K562 (cell line): Measurements from ENCODE around the gene TOM1L2.

Source experiments
- EP300 ChIP-seq: IDR thresholded peaks from 2 replicates; pipeline ENCODE4 v1.6.1; 2012; ENCODE audit warnings: low read length, improper control_type of control experiment
- EZH2 ChIP-seq: IDR thresholded peaks from 2 replicates; pipeline ENCODE4 v1.6.1; 2012; ENCODE audit warnings: low read depth, mild to moderate bottlenecking, inconsistent platforms, low read length, borderline replicate concordance
- ILF3 ChIP-seq: fragments of 450-650 bp; IDR thresholded peaks from 2 replicates; pipeline ENCODE4 v1.6.1; 2018; ENCODE audit warnings: antibody characterized with exemption, mild to moderate bottlenecking, moderate library complexity, borderline replicate concordance
- POLR2AphosphoS2 ChIP-seq: IDR thresholded peaks from 2 replicates; pipeline ENCODE4 v1.6.1; 2012; ENCODE audit warnings: low read length, improper control_type of control experiment
- POLR2AphosphoS5 ChIP-seq: IDR thresholded peaks from 2 replicates; pipeline ENCODE4 v1.6.1; 2011; ENCODE audit warnings: mild to moderate bottlenecking, low read depth, low read length, moderate library complexity; ENCODE audit not compliant: control insufficient read depth, insufficient read depth
- RAD21 ChIP-seq, 2 experiments: fragments of 250-450 bp in 1 of 2; fragments of 450-650 bp in 1 of 2; sonication (Bioruptor Pico) in 1 of 2; formaldehyde crosslinking in 1 of 2; IDR thresholded peaks in 1 of 2; conservative IDR thresholded peaks in 1 of 2; 2 replicates each; pipeline versions ENCODE4 v1.4.0 to v1.8.0; 2020 to 2022; ENCODE audit warnings: mild to moderate bottlenecking in 2 of 2, moderate library complexity in 1 of 2
- TCFL5 ChIP-seq: fragments of 250-450 bp; sonication (Bioruptor Pico); conservative IDR thresholded peaks from 2 replicates; pipeline ENCODE4 v1.6.1; 2021; ENCODE audit warnings: mild to moderate bottlenecking, moderate library complexity, matching md5 sums
- ZC3H4 ChIP-seq: sonication (generic); formaldehyde crosslinking; IDR thresholded peaks from 2 replicates; pipeline ENCODE4 v1.9.0; 2021; ENCODE audit warnings: missing genetic modification reagents, borderline replicate concordance
- TF ChIP-seq, protein P1 (sequence below): fragments of 250-450 bp; sonication (Bioruptor Pico); IDR thresholded peaks from 2 replicates; pipeline ENCODE4 v1.8.0; 2021; ENCODE audit warnings: moderate library complexity, mild to moderate bottlenecking, inconsistent platforms
- TF ChIP-seq, protein P2 (sequence below), 2 experiments: fragments of 450-650 bp in 1 of 2; sonication (generic) in 1 of 2; formaldehyde crosslinking in 1 of 2; IDR thresholded peaks; 2 replicates each; pipeline versions ENCODE4 v1.7.1 to v1.9.0; 2016 to 2022; ENCODE audit warnings: inconsistent platforms in 1 of 2, mild to moderate bottlenecking in 1 of 2, missing genetic modification reagents in 1 of 2
- TF ChIP-seq, protein P3 (sequence below), 3 experiments: IDR thresholded peaks in 2 of 3; conservative IDR thresholded peaks in 1 of 3; 2 replicates each; pipeline ENCODE4 v1.5.1; 2011 to 2012; ENCODE audit warnings: low read length in 3 of 3, mild to moderate bottlenecking in 3 of 3, control low read depth in 2 of 3, improper control_type of control experiment in 1 of 3, inconsistent platforms in 1 of 3, low read depth in 1 of 3, mixed read lengths in 1 of 3, moderate library complexity in 1 of 3; ENCODE audit not compliant: insufficient read depth in 2 of 3

DNA sequence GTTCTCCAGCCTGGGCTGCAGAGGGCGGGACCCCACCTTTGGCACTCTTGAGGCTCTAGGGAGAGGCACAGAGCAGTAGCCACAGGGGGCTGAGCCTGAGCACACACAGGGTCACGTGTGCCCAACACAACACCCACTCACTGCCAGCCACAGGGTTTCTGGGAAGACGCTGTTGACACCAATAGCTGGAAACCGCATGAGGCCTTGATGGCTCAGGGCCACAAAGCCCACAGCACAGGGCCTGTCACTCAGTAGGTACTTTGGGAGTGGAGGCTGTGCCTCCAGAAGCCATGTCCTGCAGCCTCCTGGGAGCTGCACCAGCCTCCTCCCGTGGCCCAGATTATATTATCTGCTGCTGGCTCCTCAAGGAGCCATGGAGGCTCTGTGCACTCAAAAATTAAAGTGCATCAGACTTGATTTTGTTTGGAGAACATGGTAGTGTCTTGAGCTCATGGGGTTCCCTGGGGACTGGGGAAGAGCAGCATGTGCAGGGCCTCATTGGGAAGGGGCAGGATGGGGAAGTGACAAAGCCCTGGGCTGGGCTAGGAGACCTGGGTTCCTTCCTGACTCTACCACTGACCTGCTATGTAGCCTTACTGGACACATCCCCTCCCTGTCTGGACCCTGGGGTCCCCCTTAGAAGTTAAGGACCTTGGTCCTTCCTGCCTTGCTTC, 122.9 kb downstream of the TOM1L2 start:
- TF ChIP-seq RAD21 (CRISPR knock-in tag; conservative IDR thresholded peaks at IDR 0.05 in 1 of 2, IDR thresholded peaks at IDR 0.05 in 1 of 2) (peak in 1 of 2 experiments; percentile 18; a peak in 1 of 4 replicates), EZH2 (no peak), ILF3 (no peak), POLR2AphosphoS2 (no peak), ZC3H4 (CRISPR knock-in tag) (no peak), EP300 (no peak), TCFL5 (no peak), POLR2AphosphoS5 (no peak)
- TF ChIP-seq, protein P1, sequence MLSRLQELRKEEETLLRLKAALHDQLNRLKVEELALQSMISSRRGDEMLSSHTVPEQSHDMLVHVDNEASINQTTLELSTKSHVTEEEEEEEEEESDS (CRISPR knock-in tag), result no peak
- TF ChIP-seq, protein P2, sequence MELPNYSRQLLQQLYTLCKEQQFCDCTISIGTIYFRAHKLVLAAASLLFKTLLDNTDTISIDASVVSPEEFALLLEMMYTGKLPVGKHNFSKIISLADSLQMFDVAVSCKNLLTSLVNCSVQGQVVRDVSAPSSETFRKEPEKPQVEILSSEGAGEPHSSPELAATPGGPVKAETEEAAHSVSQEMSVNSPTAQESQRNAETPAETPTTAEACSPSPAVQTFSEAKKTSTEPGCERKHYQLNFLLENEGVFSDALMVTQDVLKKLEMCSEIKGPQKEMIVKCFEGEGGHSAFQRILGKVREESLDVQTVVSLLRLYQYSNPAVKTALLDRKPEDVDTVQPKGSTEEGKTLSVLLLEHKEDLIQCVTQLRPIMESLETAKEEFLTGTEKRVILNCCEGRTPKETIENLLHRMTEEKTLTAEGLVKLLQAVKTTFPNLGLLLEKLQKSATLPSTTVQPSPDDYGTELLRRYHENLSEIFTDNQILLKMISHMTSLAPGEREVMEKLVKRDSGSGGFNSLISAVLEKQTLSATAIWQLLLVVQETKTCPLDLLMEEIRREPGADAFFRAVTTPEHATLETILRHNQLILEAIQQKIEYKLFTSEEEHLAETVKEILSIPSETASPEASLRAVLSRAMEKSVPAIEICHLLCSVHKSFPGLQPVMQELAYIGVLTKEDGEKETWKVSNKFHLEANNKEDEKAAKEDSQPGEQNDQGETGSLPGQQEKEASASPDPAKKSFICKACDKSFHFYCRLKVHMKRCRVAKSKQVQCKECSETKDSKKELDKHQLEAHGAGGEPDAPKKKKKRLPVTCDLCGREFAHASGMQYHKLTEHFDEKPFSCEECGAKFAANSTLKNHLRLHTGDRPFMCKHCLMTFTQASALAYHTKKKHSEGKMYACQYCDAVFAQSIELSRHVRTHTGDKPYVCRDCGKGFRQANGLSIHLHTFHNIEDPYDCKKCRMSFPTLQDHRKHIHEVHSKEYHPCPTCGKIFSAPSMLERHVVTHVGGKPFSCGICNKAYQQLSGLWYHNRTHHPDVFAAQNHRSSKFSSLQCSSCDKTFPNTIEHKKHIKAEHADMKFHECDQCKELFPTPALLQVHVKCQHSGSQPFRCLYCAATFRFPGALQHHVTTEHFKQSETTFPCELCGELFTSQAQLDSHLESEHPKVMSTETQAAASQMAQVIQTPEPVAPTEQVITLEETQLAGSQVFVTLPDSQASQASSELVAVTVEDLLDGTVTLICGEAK (IDR thresholded peaks at IDR 0.05), result no peak
- TF ChIP-seq, protein P2 (CRISPR knock-in tag; IDR thresholded peaks at IDR 0.05), result no peak
- TF ChIP-seq, protein P3, sequence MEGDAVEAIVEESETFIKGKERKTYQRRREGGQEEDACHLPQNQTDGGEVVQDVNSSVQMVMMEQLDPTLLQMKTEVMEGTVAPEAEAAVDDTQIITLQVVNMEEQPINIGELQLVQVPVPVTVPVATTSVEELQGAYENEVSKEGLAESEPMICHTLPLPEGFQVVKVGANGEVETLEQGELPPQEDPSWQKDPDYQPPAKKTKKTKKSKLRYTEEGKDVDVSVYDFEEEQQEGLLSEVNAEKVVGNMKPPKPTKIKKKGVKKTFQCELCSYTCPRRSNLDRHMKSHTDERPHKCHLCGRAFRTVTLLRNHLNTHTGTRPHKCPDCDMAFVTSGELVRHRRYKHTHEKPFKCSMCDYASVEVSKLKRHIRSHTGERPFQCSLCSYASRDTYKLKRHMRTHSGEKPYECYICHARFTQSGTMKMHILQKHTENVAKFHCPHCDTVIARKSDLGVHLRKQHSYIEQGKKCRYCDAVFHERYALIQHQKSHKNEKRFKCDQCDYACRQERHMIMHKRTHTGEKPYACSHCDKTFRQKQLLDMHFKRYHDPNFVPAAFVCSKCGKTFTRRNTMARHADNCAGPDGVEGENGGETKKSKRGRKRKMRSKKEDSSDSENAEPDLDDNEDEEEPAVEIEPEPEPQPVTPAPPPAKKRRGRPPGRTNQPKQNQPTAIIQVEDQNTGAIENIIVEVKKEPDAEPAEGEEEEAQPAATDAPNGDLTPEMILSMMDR (IDR thresholded peaks at IDR 0.05 in 2 of 3, conservative IDR thresholded peaks at IDR 0.05 in 1 of 3; ENCODE audit: insufficient read depth in 2 of 3, low read depth in 1 of 3, low read length in 3 of 3), result no peak
